NCI-H524 treated with DMSO at 0.1 percent for 48 hours (cell line): ENCODE measurements around the gene BBS9.
"Not testable (repeated sequence)": the region's sequence is repeated elsewhere in the genome, so short reads cannot be mapped to it uniquely, and the experiment has no call there.

ENCODE experiments used
- DNase-seq: peaks from one replicate; lab custom pipeline; 2025; lab: John Stamatoyannopoulos, UW

BBS9 gene

GRCh38 chr7:33495207-33495606 is 365.8 kb downstream of the BBS9 start:
- no peak for DNase-seq

- DNase-seq: no peak
These were observed 367.7 kb downstream of the BBS9 start for GRCh38 chr7:33497051-33497450.

- DNase-seq: no peak
These were observed 371.6 kb downstream of the BBS9 start for GRCh38 chr7:33500703-33501701.

- no peak for DNase-seq
These were observed 373.6 kb downstream of the BBS9 start for GRCh38 chr7:33503014-33503413.

GRCh38 chr7:33503736-33504135 is 374.4 kb downstream of the BBS9 start:
- no peak for DNase-seq

- no peak for DNase-seq
These were observed 374.9 kb downstream of the BBS9 start for GRCh38 chr7:33504266-33504665.

- DNase-seq: no peak
These were observed 379.8 kb downstream of the BBS9 start for GRCh38 chr7:33509206-33509605.

- no peak for DNase-seq
These were observed 382.4 kb downstream of the BBS9 start for GRCh38 chr7:33511778-33512177.

- DNase-seq: no peak
These were observed 387.2 kb downstream of the BBS9 start for GRCh38 chr7:33516568-33516967.

GRCh38 chr7:33517191-33517590 is 387.8 kb downstream of the BBS9 start:
- DNase-seq: no peak

- DNase-seq: not testable (repeated sequence)
These were observed 397.6 kb downstream of the BBS9 start for GRCh38 chr7:33527008-33527407.

- DNase-seq: not testable (repeated sequence)
These were observed 398.2 kb downstream of the BBS9 start for GRCh38 chr7:33527613-33528012.

GRCh38 chr7:33529070-33529469 is 399.7 kb downstream of the BBS9 start:
- DNase-seq: no peak

- DNase-seq: no peak
These were observed 401.3 kb downstream of the BBS9 start for GRCh38 chr7:33530664-33531063.

- no peak for DNase-seq
These were observed 402.5 kb downstream of the BBS9 start for GRCh38 chr7:33531888-33532287.

- no peak for DNase-seq
These were observed 405.5 kb downstream of the BBS9 start for GRCh38 chr7:33534833-33535232.

- no peak for DNase-seq
These were observed 406.6 kb downstream of the BBS9 start for GRCh38 chr7:33535989-33536388.

GRCh38 chr7:33536398-33537103 is 407.2 kb downstream of the BBS9 start:
- DNase-seq: no peak

GRCh38 chr7:33537104-33537477 is 407.7 kb downstream of the BBS9 start:
- DNase-seq: no peak

GRCh38 chr7:33539198-33539597 is 409.8 kb downstream of the BBS9 start:
- DNase-seq: no peak

- no peak for DNase-seq
These were observed 410.5 kb downstream of the BBS9 start for GRCh38 chr7:33539659-33540400.

GRCh38 chr7:33547880-33548279 is 418.5 kb downstream of the BBS9 start:
- DNase-seq: no peak
